ENCODE measurements around the gene NUBPL.
"Not testable (repeated sequence)": the region's sequence is repeated elsewhere in the genome, so short reads cannot be mapped to it uniquely, and the experiment has no call there.

NUBPL gene

GRCh38 chr14:31677052-31677451 is 115.8 kb downstream of the NUBPL start:
- DNase-seq (ENCODE audit: low read depth): no peak

- no peak for DNase-seq (ENCODE audit: low read depth)
Measured at GRCh38 chr14:31677630-31678029, 116.4 kb downstream of the NUBPL start.

- DNase-seq (ENCODE audit: low read depth): no peak
Measured at GRCh38 chr14:31678421-31679249, 117.4 kb downstream of the NUBPL start.

GRCh38 chr14:31682768-31683167 is 121.6 kb downstream of the NUBPL start:
- no peak for DNase-seq (ENCODE audit: low read depth)

GRCh38 chr14:31687726-31688125 is 126.5 kb downstream of the NUBPL start:
- no peak for DNase-seq (ENCODE audit: low read depth)

GRCh38 chr14:31690056-31690455 is 128.9 kb downstream of the NUBPL start:
- DNase-seq (ENCODE audit: low read depth): no peak

GRCh38 chr14:31692376-31692781 is 131.2 kb downstream of the NUBPL start:
- no peak for DNase-seq (ENCODE audit: low read depth)

- DNase-seq (ENCODE audit: low read depth): no peak
Measured at GRCh38 chr14:31696378-31696777, 135.2 kb downstream of the NUBPL start.

- DNase-seq (ENCODE audit: low read depth): no peak
Measured at GRCh38 chr14:31699809-31700208, 138.6 kb downstream of the NUBPL start.

GRCh38 chr14:31700282-31701074 is 139.3 kb downstream of the NUBPL start:
- no peak for DNase-seq (ENCODE audit: low read depth)

GRCh38 chr14:31702130-31702529 is 140.9 kb downstream of the NUBPL start:
- no peak for DNase-seq (ENCODE audit: low read depth)

- no peak for DNase-seq (ENCODE audit: low read depth)
Measured at GRCh38 chr14:31703056-31703455, 141.9 kb downstream of the NUBPL start.

- no peak for DNase-seq (ENCODE audit: low read depth)
Measured at GRCh38 chr14:31705731-31706130, 144.5 kb downstream of the NUBPL start.

GRCh38 chr14:31708661-31709060 is 147.5 kb downstream of the NUBPL start:
- DNase-seq (ENCODE audit: low read depth): not testable (repeated sequence)

- DNase-seq (ENCODE audit: low read depth): no peak
Measured at GRCh38 chr14:31712244-31713127, 151.3 kb downstream of the NUBPL start.

GRCh38 chr14:31716208-31716607 is 155.0 kb downstream of the NUBPL start:
- DNase-seq (ENCODE audit: low read depth): no peak

- DNase-seq (ENCODE audit: low read depth): no peak
Measured at GRCh38 chr14:31717294-31718085, 156.3 kb downstream of the NUBPL start.

- no peak for DNase-seq (ENCODE audit: low read depth)
Measured at GRCh38 chr14:31718585-31718984, 157.4 kb downstream of the NUBPL start.

GRCh38 chr14:31718985-31719384 is 157.8 kb downstream of the NUBPL start:
- no peak for DNase-seq (ENCODE audit: low read depth)

- DNase-seq (ENCODE audit: low read depth): no peak
Measured at GRCh38 chr14:31726337-31726736, 165.1 kb downstream of the NUBPL start.

- DNase-seq (ENCODE audit: low read depth): no peak
Measured at GRCh38 chr14:31727797-31728196, 166.6 kb downstream of the NUBPL start.

Data from non-pigmented ciliary epithelial cell (primary cell).